GM18951 (cell line): Measurements from ENCODE around the gene ENTPD8.
"Not testable (repeated sequence)": the region's sequence is repeated elsewhere in the genome, so short reads cannot be mapped to it uniquely, and the experiment has no call there.

Experiments
- POLR2A ChIP-seq: IDR thresholded peaks from 4 replicates; pipeline ENCODE4 v1.6.1; 2011; ENCODE audit warnings: mild to moderate bottlenecking; ENCODE audit not compliant: insufficient read length, insufficient read depth; ENCODE audit errors: extremely low read depth
- in situ Hi-C: fragments of 300-500 bp; cut with MboI; formaldehyde crosslinking; loops from one replicate; pipeline ENCODE4 v1.12.0; 2022; ENCODE audit warnings: low sequenced_read_pairs, mixed read lengths, inconsistent platforms; ENCODE audit not compliant: unreplicated experiment

ENTPD8 gene

DNA sequence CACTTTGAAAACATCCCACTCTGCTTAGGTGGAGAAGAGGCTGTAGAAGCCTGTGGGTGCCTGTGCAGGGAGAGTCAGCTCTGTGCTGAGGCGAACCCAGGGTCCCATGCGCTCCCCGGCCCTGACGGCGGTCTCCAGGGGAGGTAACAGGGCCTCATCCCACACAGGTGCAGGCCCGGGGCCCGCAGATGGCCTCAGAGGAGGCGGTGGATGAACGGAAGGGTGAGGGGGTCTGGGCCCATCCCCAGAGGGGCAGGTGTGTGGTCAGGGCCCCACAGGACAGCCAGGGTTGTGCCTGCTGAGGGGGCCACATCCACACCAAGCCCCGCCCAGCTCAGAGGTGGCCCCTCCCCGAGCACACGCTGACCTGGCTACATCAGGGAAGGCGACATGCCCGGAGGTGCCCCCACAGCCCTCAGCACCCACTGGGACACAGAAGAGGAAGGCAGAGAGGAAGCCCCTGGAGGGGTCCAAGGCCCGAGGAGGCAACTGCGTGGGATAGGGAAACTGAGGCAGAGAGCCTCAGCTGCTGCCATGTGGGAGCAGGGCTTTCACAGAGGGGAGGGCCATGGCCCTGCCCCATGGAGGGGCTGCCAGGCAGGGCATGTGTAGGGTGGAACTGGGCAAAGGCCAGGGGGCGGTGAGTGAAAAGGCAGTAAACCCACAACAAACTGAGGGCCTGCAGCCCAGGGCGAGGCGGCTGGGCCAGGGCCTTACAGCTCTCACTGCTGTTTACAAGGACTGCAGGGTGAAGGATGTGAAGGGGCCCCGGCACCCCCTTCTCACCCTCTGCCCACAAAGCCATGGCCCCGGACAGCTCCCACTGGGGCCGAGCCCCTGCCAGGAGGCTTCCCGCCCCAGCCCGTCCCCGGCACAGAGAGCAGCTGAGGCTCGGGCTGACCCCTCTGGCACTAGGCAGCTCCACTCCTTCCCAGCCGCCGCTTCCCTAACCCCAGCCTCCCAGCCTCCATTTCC lies 47.7 kb downstream of the ENTPD8 start:
- in situ Hi-C loops, result no loop called here
- TF ChIP-seq POLR2A, result no peak

DNA sequence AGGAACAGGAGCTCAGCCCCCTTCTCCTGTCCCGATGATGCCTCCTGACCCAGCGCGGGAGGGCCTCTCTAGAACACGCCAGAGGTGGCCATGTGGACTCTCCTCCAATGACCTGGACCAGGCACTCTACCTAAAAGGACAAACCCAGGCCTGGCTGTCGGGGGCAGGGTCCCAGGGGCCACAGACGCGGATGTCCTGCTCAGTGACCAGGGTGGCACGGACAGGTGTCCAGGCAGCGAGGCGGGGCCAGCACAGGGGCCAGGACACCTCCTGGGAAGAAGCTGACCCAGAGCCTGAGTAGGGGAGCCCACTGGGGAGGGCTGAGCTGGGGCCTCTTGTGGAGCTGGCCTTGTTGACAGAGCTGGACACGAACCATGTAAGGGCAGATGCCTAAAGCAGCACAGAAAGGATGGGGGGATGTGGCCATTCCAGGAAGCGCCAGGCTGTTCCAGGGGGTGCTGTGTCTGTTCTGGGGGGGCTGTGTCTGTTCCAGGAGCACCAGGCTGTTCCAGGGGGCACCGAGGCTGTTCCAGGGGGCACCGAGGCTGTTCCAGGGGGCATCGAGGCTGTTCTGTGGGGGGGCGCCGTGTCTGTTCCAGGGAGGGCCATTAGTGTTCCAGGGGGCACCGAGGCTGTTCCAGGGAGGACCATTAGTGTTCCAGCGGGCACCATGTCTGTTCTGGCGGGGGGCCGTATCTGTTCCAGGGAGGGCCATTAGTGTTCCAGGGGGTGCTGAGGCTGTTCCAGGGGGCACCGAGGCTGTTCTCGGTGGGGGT lies 48.7 kb downstream of the ENTPD8 start:
- TF ChIP-seq POLR2A, result no peak
- in situ Hi-C loops, result no loop called here

DNA sequence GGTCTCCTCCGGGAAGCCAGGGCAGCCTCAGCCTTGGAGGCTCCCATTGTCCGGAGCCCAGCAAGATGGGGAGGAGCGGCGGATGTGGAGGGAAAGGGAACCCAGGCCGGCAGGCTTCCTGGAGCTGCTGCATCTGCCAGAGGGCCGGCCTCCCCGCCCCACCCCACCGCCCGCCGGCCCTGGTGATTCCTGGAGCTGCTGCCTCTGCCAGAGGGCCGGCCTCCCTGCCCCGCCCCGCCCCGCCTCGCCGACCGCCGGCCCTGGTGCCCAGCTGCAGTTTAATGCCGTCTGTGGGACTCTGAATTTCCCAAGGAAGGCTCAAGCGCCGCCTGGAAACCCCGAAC lies 49.8 kb downstream of the ENTPD8 start:
- no peak for TF ChIP-seq POLR2A
- in situ Hi-C loops, result no loop called here

DNA sequence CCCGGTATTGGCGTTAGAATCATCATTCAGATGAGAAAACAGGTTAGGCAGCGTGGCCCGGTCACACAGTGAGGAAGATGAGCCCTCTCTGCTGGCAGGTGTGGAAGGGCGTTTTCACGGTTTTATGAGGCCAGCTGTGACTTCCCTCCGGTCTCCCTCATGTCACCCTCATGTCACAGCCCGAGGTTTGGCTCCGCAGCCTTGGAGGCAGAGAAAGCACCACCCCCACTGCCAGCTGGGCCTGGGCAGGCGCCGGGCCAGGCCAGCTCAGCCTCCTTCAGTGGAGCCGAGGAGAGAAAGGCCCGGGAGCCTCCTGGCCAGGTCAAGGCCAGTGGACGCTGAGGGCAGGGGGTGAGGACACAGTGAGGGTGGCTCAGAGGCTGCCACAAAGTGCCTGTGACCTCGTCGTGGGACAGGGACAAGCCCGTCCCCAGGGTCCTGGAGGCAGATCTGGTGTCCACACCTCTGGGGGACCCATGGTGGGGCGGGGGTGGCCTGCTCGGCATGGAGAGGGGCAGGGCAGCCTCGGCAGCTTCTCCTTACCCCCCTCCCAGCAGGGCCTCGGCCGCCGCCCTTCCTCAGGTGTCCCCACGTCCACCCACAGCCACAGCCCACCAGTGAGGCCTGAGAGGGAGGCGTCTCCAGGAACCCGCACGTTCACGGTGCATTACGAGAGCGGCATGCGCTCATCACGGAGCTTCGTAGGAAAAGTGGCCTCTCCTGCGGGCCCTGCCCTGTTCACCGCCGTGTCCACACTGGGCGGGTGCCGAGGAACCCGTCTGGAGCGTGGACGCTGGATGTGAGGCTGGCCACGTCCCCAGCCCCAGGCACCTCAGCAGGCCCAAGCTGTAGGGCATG lies 50.4 kb downstream of the ENTPD8 start:
- in situ Hi-C loops, result no loop called here

DNA sequence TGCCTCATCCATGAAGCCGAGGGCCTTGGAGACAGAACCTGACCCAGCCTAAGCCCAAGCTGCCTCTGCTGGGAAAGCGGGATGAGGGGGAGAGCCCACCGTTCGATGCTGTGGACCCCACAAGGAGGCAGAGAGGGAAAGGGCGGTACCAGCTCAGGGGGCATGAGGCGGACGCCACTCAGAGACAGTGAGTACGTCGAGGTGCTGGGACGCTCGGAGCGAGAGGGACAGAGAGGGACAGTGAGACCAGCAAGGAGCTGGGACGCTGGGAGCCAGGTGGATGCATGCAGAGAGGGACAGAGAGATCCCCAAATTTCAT lies 51.8 kb downstream of the ENTPD8 start:
- in situ Hi-C loops, result no loop called here

More for the DNA sequence above, 50.4 kb downstream of the ENTPD8 start:
- TF ChIP-seq POLR2A, result no peak

DNA sequence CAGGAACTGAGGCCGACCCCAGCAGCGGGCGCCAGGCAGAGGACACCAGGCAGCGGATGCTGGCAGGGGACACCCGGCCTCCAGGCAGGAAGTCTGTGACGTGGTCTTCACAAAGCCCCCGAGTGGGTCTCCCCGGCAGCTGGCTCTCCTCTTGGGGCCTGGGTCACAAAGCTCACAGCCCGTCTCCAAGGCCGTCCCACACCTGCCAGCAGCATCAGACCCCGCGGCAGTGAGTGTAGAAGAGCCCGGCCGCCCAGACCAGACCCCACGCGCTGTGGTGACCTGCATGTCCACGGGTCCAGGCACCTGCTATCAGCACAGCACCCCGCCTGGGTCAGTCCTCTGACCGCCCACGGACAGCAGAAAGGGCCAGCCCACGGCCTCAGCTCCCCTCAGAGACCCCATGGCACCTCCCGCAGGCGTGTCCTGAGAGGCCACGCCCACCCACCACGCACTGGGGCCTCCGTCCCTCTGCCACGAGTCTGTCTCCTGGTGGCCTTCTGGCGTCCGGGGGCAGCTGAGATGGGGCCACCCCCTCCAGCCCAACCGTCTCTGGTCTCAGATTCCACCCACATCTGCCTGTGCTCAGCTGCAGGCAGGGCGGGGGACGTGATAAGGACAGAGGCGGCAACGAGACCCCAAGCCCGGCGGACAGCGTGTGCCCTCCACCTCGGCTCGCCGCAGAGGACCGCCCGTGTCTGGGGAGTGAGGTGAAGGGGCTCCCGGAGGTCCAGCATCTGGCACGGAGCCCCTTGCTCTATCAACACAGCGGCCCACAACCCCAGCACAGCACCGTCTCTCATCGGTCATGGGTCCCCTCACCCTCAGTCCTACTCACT lies 52.3 kb downstream of the ENTPD8 start:
- in situ Hi-C loops, result no loop called here
- TF ChIP-seq POLR2A, result no peak

More for the DNA sequence above, 51.8 kb downstream of the ENTPD8 start:
- TF ChIP-seq POLR2A, result no peak

DNA sequence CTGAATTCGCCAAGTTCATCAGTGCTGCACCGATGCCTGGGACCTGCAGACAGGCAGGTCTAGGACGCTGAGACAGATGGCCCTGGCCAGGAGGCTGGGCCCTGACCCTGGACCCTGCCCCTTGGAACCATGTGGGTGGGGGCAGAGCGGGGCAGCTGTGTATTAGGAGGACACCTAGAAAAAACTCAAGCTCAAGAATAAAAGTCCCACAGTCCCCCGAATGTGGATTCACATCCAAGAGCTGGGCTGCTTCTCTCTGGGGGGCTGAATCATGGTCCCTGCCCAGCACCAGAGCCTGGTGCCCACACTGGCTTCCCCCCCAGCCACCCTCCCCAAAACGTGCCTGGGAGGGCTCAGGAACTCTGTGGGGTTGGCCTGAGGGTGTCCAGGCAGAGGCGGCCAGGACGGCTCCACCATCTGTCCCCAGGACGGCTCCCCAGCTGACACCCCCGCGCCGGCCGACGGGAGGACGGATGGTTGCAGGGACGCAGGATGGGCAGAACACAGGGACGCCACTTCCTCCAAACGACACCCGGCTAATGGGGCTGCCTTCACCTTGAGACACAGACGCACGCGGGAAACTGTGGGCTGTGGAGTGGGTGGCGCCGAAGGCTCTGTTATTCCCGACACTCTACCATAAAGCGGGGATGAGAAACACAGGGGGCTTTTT lies 53.1 kb downstream of the ENTPD8 start:
- in situ Hi-C loops, result no loop called here

DNA sequence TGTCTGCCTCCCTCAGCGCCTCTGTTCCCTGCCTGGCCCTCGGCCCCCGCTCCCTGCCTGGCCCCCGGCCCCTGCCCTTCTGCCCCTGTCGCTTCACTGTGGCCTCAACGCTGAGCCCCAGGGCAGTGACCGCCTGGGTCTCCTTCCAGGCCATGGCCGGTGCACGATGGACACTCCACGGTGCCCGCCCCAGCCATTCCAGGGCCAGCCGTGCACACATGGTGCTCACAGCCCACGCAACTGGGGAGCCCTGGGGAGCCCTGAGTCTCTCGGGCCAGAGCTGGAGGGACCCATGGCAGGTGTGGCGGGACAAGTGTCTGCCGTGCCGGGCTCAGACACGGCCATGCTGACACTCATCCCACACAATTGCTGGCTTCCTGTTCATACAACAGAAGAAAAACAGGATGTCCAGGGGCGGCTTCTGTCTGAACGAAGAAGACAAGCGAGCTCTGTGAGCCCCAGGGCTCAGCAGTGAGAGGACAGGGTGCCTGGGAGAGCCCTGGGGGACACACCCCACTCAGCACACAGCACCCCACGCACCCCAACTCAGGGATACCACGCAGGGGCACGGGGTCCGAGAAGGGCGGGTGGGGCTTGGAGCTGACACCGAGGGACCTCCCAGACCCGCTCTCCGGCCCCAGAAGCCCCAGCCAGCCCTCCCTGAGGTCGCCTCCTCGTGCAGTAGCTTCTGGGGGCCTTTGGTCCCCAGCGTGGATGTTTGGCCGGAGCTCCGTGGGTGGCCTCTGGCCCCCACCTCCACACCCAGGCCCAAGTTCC lies 53.9 kb downstream of the ENTPD8 start:
- in situ Hi-C loops, result no loop called here
- TF ChIP-seq POLR2A, result no peak

More for the DNA sequence above, 53.1 kb downstream of the ENTPD8 start:
- no peak for TF ChIP-seq POLR2A

DNA sequence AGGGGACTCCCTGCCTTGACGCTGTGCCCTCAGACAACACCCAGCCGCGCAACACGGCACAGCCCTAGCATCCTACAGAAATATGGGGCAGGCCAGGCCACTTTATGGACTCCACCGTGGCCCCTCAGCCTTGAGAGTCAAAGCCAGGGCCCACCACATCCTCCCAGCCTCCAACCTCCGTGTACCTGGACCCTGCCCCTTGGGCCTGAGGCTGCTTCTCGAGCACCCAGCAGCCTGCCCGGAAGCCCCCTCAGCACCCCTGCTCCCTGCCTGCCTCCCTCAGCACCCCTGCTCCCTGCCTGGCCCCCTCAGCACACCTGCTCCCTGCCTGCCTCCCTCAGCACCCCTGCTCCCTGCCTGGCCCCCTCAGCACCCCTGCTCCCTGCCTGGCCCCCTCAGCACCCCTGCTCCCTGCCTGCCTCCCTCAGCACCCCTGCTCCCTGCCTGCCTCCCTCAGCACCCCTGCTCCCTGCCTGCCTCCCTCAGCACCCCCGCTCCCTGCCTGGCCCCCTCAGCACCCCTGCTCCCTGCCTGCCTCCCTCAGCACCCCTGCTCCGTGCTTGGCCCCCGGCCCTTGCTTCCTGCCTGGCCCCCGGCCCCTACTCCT lies 54.5 kb downstream of the ENTPD8 start:
- in situ Hi-C loops, result not testable (repeated sequence)

DNA sequence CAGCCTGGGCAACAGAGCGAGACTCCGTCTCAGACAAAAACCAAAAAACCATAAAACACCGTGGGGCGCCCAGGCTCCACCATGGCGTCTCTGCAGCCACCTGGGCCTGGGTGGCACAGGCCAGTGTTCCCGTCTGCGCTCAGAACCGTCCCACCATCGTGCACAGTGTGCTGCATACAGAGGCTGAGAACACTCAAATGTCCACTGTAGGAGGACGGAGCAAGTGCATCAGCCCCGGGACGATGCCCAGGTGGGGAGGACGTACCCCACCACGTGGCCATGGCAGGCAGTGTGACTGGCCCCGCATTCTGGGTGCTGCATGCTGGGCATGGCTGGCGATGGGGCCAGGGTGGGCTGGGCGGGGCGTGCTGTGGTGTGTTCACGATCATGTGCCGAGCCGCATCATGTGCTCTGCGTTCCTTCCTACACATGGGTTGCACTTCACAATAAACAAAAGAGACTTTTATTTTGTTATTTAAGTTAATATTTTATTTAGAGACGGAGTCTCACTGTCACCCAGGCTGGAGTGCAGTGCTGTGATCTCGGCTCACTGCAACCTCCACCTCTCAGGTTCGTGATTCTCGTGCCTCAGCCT lies 56.0 kb downstream of the ENTPD8 start:
- in situ Hi-C loops, result no loop called here
- TF ChIP-seq POLR2A, result no peak
